Uterus (tissue), 2 donors: ENCODE measurements around the gene STX16.

Experiments used
- POLR2A ChIP-seq, 2 donors: fragments of 450-650 bp; IDR thresholded peaks; one replicate each; pipeline ENCODE4 v1.6.1; 2016; ENCODE audit warnings: antibody characterized with exemption in 2 of 2, mild to moderate bottlenecking in 1 of 2, moderate library complexity in 1 of 2
- TF ChIP-seq, protein P1 (sequence below), 4 experiments: fragments of 200-600 bp in 2 of 4; fragments of 450-650 bp in 2 of 4; sonication (generic) in 2 of 4; IDR thresholded peaks; one replicate each; pipeline ENCODE4 v1.5.1; 2016 to 2019; ENCODE audit warnings: antibody characterized with exemption in 4 of 4, mild to moderate bottlenecking in 2 of 4, moderate library complexity in 1 of 4

DNA sequence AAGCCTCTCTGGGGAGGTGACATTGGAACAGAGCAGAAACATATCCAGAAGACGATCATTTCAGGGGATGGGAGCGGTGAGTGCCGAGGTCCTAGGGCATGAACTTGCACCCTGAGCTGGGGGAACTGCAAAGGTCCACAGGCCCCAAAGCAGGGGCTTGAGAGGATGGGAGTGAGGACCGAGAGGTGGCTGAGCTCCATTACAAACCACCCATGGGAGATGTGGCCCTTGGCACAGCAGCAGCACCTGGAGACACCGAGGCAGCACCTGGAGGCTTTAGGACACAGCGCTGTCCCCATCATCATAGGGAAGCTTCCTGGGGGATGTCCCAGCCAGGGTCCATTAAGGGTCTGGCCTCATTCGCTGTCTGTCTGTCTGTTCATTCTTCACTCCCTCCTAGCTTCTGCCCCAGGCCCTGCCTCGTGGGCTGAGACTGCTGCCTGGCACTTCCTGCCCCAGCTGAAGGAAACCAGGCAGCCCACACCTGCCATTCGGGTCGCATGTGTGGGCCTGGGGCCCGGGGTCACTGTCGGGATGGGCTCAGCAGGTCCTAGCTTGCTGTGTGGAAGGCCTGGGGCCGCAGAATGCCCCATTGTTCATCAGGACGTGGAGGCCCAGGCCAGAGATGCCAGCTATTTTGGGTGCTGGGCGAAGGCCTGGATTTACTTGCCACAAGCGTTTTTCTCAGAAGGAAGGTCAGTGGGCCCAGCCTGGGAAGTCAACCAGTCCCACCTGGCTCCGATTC lies 42.8 kb upstream of the STX16 start:
- TF ChIP-seq, protein P1, sequence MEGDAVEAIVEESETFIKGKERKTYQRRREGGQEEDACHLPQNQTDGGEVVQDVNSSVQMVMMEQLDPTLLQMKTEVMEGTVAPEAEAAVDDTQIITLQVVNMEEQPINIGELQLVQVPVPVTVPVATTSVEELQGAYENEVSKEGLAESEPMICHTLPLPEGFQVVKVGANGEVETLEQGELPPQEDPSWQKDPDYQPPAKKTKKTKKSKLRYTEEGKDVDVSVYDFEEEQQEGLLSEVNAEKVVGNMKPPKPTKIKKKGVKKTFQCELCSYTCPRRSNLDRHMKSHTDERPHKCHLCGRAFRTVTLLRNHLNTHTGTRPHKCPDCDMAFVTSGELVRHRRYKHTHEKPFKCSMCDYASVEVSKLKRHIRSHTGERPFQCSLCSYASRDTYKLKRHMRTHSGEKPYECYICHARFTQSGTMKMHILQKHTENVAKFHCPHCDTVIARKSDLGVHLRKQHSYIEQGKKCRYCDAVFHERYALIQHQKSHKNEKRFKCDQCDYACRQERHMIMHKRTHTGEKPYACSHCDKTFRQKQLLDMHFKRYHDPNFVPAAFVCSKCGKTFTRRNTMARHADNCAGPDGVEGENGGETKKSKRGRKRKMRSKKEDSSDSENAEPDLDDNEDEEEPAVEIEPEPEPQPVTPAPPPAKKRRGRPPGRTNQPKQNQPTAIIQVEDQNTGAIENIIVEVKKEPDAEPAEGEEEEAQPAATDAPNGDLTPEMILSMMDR (IDR thresholded peaks at IDR 0.05), result no peak
- no peak for TF ChIP-seq POLR2A (IDR thresholded peaks at IDR 0.05)
